ENCODE measurements around the gene BRICD5.

BRICD5 gene

DNA sequence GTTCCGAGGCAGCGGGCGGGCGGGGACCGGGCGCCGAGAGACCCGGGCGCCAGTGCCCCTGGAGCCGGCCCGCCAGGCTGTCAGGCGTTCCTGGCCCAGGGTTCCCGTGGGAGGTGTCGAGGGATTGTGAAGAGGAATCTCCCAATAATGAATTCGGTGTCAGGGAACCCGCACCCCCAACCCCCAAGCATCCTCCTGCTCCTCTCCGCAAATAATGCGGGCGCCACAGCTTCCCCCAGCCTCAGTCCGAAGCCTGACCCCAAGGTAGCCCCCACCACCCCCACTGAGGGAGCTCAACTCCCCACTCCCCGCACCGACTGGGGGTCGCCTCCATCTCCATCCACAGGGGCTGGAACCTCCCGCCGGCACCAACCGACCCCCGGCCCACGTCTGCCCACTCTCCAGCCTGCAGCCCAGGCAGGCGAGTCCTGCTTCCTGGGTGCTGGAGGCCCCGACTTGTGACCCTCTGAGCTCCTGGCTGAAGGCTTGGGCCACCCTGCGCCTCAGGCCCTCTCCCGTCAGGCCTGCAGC is 13.6 kb downstream of the BRICD5 start:
- no peak for DNase-seq

DNA sequence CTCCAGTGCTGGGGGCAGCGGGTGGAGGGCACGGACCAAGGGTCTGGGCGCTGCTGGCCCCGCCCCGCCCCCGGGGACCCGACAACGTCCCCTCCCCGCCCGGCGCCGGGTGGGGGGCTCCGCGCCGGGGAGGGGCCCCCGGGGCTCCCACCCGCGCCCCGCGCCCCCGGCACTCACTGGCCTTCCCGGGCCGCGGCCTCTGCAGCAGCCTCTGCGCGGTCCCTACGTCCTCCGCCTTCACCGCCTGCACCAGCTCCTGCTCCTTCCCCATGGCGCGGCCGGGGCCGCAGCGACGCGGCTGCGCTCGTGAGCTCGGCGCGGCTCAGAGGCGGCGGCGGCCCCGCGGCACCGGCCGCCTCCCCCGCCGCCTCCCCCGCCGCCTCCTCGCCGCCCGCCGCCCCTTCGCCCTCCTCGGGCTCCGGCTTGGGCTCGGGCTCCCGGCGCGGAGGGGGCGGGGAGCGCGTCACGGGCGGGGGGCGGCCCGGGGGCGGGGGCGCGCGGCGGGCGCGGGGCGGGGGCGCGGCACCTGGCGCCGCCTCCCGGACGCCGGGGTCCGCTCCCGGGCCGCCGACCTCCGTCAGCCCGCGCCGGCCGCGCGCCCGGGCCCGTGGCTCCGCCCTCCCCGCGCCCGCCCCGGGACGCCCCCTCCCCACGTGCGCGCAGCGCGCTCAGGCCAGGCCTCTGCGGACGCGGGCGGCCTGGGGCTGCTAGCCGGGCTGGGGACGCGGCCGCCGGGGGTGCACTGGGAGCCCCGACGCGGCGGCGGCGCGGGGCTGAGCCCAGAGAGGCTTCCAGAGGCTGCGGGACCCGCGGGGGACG is 14.3 kb downstream of the BRICD5 start, which contains the start of gene CASKIN1:
Gene CASKIN1, minus strand, starts transcription at position 444 of the 819 bp plus-strand sequence. Its CDS starts 173 bp downstream, at position 271.
- DNase-seq, result no peak

DNA sequence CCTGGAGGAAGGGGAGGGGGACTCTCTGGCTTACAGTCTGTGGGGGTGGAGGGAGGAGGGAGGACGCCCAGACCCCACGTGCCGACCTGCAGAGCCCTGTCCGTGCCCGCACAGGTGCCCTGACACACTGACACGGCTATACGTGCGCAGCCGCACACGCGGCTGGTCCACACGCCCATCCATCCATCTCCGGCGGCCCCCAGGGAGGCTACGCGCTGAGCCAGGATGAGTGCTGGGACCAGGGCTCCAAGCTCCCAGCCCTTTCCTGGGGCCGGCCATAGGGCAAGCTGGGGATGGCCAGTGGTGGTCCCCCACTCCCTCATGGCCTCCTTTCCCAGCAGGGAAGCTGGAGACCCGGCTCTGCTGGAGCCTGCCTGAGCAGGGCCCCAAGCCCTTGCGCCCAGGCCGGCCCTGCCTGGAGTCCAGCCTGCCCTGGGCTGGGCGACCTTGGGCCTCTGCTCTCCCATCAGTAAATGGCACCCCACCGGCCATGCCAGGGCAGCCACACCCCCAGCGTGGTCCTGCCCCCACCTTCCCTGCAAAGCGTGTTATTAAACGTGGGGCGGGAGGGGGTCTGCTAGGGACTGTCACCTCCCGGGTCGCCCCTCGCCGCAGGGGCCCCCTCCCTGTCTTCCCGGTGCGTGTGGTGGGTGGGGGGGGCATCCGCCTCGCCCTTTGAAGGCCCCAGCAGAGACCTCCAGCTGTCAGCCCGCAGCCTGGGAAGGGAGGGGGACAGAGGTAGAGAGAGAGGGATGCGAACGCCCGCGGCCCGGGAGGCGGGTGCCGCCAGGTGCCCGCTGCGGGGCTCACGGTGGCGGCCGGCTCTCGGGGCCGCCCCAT is 15.1 kb downstream of the BRICD5 start:
- no peak for DNase-seq

DNA sequence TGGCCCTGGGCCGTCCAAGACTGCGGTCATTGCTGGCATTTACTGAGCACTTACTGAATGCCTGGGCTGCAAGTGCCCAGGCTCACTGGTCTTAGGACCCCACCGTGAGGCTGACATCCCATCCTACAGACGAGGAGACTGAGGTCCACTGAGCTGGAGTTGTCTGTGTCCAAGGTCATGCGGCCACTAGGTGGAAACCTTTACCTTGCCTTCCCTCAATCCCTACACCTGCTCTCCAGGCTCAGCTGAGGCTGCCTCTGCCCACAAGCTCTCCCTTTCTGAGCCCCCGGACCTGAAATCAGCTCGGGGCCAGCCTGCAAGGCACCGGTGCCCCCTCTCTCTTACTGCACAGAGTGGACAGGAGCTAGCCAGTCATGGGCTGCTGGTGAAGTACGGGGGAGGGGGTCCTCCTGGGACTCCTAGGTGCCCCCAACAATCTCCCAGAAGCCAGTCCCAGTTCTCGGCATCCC is 15.8 kb downstream of the BRICD5 start:
- DNase-seq, result peak; percentile 8

DNA sequence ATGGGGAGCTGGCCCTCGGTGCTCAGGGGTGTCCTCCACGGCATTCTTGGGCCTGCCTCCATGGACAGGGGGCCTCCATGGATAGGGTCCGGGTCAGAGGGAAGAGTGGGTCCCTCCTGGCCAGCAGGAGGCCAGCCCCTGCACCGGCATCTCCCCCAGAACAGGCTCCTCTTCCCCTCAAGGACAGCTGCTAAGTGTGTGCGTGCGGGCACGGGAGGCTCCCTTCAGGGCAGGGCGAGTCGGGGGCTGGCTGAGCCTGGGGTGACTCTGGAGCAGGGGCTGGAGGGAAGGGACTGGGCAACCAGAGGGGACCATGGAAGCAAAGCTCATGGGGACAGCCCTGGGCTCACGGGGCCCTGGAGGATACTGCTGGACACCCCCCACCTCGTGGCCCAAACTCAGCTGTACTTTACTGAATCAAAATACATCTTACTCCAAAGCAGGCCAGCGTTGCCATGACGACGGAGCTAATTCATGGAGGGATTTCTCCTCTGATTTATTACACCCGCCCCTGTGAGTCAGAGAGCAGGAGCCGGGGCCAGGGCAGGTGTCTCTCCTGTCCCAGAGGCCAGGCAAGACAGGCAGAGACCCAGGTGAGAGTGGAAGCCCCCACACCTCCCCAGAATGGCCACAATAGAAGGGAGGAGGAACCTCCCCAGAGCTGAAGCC is 16.4 kb downstream of the BRICD5 start:
- no peak for DNase-seq

DNA sequence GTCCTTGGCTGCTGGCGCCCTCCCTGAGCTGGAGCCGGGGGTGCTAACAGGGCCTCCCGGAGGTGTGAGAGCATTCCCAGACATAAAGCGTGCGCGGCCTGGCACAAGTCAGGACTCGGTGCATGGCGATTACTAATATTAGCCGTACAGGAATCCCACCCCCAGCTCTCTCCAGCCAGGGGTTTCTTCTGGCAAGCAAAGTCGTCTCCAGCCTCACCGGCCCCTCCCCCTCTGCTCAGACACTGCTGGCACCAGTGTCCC is 19.3 kb downstream of the BRICD5 start:
- no peak for DNase-seq

DNA sequence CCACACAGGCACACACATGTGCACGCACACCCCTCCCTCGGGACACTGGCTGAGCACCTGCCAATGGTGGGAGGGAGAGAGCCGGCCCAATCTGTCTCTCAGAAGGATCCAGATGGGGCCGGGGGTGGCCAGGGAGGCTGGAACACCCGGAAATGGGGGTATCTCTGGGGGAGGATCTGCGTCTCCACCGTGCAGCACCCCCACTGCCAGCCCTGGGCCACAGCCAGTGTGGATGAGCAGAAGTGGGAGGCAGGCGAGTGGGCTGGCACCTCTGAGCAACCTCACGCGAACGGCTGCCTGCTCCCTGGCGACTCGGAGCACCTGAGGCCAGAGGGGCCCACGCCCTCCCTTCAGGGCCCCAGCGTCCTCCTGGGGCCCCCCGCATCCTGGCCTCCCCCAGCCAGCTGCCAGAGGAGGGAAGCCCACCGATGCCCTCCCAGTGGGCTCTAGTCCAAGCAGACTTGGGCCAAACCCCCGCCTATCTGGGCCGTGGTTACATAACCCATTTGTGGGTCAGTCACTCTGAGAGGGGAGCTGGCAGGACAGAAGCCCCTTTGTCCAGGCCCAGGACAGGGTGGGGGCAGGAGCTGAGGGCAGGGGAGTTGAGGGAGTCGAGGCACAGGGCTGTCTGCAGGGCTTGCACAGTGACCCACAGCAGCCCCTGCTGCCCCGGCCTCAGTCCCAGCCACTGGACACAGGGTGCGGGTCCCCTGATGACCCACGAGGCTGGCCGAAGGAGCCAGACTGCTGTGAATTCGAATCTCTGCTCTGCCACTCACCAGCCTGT is 19.8 kb downstream of the BRICD5 start:
- no peak for DNase-seq

DNA sequence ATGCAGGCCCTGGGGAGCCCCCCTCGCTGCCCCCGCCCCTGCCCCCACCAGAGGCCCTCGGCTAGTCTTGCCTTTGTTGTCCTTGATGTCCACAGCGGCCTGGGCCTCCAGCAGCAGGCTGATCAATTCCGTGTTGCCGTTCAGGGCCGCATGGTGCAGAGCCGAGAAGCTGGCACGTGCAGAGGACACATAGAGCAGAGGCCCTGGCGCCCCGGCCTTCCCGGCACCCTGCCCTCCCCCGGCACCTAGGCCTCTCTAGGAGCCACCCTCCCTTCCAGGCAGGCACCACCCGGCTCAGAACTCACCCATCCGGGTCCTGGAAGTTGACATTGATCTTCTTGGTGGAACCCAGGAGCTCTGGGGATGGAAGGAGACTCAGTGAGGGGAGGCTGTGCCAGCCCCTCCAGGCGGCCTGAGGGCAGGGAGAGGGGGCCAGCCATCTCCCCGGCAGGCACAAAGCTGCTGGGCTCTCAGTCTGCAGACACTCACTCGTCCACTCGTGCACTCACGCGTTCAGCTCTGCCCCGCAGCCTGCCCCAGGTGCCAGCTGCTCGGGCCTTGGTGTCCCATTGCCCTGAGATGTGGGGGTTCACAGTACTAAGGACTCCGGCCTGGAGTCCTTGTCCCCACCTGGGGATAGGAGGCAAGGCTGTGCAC is 20.5 kb downstream of the BRICD5 start:
- DNase-seq, result no peak

DNA sequence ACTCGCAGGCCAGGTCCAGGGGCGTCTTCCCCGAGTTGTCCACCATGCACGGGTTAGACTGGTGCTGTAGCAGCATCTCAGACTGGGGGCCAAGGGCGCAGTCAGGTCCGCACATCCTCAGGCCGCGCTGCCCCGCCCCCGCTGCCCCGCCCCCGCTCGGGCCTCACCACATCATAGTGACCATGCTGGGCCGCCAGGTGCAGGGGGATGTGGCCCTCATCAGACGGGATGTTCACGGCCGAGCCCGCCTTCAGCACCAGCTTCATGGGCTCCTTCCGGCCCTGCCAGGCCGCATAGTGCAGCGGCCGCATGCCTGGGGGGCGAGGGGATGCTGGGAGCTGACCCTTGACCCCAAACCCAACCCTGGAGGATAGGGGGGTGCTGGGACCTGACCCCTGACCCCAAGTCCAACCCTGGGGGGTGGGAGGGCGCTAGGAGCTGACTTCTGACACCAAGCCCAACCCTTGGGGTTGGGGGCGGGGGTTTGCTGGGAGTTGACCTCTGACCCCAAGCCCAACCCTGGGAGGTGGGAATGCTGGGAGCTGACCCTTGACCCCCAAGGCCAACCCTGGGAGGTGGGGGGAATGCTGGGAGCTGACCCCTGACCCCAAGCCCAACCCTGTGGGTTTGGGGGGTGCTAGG is 21.3 kb downstream of the BRICD5 start:
- DNase-seq, result no peak

DNA sequence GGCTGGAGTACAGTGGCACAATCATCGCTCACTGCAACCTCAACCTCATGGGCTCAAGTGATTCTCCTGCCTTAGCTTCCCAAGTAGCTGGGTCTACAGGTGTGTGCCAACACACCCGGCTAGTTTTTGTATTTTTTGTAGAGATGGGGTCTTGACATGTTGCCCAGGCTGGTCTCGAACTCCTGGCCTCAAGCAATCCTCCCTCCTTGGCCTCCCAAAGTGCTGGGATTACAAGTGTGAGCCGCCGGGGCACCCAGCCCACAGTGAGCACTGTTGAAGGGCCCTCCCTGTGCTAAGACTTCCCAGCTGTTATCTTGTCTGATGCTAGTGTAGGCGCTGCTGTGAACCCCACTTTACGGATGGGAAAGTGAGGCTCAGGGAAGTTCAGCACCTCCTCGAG is 22.3 kb downstream of the BRICD5 start:
- DNase-seq, result no peak

DNA sequence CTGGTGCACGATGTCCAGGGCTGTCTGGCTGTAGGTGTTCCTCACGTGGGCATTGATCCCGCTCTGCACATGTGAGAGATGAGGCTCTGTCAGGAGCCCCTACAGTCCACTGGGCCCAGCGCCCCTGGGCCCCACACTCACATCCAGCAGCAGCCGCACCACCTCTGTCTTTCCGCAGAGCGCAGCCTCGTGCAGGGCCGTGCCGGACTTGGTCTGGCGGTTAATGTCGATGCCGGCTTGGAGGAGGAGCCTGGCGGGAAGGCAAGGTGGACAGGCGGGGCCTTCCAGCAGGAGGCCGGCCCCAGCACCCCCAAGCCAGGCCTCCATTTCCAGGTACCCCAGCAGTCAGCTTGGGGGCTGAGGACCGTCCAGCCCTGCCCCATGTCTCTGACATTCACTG is 23.5 kb downstream of the BRICD5 start:
- no peak for DNase-seq

DNA sequence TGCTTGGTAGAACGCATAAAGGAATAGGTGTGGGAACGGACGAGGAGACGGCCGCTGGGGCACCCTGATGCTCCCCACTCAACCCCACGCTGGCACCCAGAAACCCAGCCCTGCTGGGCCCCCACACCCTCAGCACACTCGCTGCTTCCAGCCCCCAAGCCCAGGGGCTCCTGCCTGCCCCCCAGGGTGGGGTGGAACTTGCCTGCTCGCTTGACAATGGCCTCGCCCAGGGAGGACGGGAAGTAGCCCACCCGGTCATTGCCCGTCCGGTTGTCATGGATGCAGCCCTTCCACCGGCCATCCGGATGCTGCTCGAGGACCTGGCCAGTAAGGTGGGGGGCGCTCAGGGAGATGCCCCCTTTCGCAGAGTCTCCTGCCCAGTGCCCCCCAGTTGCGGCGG is 24.2 kb downstream of the BRICD5 start:
- no peak for DNase-seq

DNA sequence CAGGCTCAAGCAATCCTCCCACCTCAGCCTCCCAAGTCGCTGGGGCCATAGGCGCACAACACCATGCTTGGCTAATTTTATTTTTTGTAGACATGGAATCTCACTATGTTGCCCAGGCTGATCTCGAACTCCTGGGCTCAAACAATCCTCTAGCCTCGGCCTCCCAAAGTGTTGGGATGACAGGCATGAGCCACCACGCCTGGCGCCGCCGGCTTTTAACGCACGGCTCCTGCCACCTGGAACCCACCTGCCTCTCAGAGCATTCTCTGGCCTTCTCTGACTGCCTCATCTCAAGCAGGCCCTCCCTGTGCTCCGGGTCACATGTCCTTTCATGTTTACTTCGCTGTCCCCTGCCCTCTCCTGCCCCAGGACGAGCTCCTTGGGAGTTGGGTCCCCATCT is 24.6 kb downstream of the BRICD5 start:
- no peak for DNase-seq

DNA sequence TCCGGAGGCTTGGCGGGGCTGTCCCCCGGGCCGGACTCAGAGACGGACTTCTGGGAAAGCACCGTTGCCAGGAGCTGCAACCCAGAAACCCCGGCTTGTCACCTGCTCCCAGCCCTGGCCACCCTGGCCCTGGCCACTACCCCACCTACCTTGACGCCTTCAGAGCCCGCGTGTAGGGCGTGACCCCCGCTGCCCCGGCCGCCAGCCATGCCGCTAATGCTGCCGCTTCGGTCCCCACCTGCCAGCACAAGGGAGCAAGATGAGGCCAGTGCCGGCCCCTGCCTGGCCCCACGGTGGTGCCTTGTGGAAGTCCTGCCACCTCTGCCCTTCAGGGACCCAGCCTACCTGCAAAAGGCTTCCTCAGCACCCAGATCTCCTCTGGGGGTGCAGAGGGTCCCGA is 25.7 kb downstream of the BRICD5 start:
- no peak for DNase-seq

DNA sequence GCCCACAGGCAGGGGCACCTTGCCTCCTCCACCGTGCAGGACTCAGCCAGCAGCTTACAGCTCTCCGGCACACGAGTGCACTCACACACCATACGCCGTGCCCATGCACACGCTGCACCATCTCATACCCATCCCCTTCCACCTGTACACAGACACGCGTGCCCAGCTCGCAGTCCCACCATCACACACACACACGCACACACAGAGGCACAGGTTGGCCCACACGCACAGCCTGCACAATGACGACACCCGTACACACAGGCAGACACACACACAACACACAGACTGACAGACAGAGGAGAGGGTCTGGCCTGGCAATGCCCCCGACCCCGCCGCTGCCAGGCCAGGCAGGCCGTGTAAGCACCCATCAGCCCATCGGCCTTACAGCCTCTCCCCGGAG is 26.3 kb downstream of the BRICD5 start:
- no peak for DNase-seq

DNA sequence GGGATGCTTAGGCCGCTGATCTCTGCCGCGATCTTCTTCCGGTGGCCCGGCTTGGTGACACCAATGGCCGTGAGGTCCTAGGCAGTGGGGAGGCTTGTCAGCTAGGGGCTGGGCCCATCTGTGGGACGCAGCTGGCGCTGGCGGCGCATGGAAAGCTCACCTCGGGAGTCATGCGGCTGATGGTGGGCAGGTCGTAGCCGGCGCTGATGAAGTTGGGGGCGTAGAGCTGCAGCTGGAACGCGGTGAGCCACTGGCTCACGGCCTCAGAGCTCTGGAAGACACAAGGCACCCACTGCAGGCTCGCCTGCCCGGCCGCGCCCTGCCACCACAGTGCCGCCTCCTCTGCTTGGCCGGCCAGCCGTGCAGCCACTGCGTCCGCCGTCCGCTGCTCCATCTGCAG is 27.0 kb downstream of the BRICD5 start:
- no peak for DNase-seq

DNA sequence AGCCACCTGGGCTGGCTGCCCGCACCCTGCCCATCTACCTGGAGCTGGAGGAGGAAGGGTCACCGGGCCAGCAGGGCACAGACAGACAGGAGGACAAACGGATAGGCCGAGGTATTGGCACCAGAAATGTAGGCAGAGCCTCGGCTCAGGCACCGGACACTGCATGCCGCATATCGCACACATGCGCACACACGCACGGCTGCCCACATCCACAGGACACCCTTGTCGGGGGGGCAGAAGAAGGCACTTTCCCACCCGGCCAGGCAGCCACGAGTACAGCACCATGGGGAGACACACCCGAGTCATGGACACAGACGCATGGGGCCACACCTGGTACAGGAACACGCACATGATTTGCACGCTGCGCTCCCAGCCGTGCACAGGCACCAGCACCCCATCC is 28.7 kb downstream of the BRICD5 start:
- no peak for DNase-seq

DNA sequence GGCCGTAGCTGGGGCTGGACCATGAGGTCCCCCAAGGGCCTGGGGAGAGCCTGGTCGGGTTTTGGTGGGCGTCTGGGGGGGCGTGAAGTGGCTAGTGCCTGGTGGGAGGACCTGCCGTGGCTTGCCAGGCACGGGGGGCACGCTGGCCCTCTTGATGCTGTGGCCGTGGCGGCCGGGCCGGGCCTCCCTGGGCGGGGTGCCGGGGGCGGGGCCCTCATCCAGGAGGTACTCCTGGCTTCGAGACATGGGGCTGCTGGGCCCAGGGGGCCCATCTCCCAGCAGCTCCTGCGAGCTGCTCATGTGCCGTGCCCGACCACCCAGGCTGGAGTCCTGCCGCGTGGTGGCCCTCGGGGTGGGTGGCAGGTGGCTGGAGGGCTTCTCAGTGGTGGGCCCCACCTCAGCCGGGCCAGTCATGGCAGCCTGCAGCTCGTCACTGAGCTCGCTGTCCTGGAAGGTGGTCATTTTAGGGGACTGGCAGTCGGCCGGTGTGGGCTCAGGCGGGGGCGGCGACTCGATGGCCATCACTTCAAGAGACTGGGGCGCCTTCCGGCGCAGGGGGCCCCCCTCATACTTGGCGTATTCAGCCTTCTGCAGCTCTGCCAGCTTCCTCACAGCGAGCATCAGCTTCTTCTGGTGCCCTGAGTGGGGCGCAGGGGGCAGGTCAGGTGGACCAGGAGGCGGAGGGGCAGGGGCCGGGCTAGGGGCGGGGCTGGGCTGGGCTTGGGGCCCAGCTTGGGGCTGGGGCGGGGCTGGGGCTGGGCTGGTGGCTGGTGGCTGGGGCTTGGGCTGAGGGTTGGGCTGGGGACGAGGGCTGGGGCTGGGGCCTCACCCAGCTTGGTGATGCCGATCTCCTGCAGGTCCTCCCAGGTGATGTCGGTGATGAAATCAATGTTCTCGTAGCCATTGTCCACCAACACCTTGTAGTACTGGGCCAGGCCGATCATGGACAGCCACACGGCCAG is 29.4 kb downstream of the BRICD5 start:
- DNase-seq, result no peak

DNA sequence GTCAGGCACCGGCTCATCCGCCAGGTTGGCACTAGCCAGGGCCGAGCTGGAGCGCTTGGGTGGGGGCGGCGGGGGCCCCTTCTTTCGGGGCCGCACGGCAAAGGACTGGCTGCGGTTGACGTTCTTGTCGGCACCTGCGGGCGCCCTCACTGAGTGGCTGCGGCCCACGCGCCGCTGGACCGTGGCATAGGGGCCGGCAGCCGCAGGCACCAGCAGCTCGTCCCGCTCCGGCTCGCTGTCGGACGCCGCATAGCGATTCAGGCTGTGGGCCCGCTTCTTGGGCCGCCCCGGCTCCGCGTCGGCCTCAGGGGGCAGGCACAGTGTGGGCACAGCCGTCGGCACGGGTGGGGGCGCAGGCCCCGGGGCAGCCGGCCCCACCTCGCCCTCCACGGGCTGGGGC is 30.2 kb downstream of the BRICD5 start:
- DNase-seq, result no peak

DNA sequence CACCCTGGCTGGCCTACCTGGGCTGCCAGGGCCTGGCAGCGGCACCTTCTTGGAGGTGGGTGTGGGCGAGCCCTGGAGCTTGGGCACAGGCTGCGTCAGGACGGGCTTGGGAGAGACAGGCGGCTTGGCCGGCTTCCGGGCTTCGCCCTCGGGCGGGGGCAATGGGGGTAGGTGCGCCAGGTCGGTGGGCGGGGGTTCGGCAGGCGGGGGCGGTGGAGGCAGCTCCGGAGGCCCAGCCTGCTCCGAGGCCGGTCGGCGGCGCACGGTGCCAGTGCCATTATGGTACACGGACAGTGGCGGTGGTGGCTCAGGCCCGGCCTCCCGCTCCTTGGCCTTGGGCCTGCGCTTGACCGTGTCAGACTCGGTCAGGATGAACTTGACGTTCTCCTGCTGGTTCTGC is 31.1 kb downstream of the BRICD5 start:
- no peak for DNase-seq
